ENCODE data around the gene P3H1.
"Not testable (repeated sequence)": the region's sequence is repeated elsewhere in the genome, so short reads cannot be mapped to it uniquely, and the experiment has no call there.

The P3H1 gene, protein sequence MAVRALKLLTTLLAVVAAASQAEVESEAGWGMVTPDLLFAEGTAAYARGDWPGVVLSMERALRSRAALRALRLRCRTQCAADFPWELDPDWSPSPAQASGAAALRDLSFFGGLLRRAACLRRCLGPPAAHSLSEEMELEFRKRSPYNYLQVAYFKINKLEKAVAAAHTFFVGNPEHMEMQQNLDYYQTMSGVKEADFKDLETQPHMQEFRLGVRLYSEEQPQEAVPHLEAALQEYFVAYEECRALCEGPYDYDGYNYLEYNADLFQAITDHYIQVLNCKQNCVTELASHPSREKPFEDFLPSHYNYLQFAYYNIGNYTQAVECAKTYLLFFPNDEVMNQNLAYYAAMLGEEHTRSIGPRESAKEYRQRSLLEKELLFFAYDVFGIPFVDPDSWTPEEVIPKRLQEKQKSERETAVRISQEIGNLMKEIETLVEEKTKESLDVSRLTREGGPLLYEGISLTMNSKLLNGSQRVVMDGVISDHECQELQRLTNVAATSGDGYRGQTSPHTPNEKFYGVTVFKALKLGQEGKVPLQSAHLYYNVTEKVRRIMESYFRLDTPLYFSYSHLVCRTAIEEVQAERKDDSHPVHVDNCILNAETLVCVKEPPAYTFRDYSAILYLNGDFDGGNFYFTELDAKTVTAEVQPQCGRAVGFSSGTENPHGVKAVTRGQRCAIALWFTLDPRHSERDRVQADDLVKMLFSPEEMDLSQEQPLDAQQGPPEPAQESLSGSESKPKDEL

DNA sequence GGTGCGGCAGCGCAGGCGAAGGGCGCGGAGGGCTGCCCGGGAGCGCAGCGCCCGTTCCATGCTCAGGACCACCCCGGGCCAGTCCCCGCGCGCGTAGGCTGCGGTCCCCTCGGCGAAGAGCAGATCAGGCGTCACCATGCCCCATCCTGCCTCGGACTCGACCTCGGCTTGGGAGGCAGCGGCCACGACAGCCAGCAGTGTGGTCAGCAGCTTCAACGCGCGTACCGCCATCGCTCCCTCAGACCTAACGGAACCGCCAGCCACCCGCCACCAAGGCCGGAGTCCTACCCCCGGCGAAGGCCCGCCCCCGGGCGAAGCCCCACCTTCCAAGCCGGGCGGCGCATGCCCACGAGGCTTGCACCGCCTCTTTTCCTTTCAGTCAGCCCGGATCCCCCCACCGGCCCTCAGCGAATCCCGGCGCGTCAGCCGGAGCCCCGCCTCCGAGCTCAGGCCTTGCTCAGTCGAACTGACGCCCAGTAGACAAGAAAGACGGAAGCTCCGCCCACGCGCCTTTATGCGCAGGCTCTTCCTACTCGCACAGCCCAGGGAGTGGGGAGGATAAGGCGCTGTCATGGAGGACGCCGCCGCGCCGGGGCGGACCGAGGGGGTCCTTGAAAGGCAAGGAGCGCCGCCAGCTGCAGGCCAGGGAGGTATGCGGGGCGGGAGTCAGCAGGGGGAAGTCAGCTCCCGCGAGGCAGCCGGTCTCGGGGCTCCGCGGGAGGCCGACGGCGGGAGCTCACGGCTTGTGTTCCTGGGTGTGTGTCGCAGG is at the start of gene P3H1, which contains the start of gene C1orf50:
Gene P3H1 (minus strand): TSS at position 288 of the 769 bp plus-strand sequence. CDS start 57 bp downstream, at position 231.
Gene C1orf50 (plus strand): TSS at position 509 of the 769 bp plus-strand sequence. CDS start 63 bp downstream, at position 572.
- DNase-seq = peak; percentile 98

DNA sequence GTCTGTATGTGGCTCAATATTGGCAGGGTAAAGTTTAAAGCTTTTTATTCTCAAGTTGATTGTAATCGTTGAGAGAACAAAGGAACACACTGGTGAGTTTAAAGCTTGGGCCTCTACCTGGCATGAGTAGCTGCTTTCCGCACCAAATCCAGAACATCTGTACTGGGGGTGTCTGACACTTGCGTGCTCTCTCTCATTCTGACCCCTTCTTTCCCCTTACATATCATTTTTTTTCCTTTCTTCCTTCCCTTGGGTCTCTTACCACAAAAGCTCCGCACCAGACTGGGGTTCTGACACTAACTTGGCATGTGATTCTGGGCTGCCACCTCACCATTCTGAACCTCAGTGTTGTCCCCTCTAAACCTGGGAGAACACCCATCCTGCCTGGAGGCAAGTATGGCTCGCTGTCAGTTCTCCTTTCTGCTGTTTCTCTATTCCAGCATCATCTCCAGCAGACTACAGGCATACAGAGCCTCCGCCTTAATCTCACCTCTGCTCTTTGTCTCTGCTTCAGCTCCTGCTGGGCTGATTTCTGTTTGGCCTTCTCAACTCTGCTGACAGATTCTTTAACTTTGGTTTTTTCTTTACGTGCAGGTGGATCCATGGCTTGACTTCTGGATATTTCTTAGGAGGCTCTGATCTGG is 49.2 kb upstream of the P3H1 start:
- DNase-seq = no peak

DNA sequence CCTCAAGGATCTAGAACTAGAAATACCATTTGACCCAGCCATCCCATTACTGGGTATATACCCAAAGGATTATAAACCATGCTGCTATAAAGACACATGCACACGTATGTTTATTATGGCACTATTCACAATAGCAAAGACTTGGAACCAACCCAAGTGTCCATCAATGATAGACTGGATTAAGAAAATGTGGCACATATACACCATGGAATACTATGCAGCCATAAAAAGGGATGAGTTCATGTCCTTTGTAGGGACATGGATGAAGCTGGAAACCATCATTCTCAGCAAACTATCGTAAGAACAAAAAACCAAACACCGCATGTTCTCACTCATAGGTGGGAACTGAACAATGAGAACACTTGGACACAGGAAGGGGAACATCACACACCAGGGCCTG is 48.0 kb upstream of the P3H1 start:
- DNase-seq = not testable (repeated sequence)

DNA sequence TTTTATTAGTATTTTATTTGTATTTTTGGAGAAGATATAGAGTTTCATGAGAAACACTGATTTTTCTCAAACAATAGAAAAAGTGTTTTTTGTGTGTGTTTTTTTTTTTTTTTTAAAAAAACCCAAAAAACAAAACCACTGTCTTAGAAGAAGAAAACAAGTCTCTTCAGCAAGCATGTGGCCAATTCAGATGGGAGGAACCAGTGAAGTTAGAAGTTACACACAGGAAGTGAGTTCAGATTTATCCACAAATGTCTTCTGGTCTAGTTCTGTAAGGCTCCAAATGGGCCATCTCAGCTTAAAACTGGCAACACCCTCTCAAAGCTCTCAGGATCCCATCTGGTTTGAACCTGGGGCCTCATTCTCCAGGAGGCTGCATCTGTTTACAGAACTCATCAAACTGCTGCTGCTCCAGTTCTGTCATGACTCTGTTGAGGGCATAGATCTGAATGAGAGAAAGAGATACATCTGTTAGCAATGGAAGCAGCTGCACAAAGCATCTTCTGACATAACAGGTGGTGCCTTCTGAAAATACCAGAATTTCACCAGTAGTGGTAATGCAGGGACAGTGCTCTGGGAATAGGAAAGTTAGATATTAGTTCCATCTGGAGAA is 40.3 kb upstream of the P3H1 start:
- no peak for DNase-seq

DNA sequence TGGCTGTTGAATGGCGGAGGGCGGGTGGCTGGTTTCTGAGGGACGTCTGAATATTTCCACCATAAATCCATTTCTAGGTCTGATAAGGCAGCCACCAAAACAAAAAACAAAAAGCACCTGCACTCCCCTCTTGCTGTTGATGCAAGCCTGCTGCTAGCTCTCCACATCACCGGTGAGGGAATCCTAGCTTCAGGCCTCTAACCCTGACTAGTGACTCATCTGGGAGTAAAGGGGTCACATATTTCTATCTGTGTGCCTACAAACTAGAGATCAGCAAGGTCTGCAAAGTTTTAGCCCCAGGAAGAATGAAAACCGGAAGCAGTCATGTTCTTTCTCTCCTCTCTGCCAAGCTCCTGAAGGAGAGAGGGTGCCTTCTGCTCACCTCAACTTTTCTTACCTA is 39.8 kb upstream of the P3H1 start:
- no peak for DNase-seq

DNA sequence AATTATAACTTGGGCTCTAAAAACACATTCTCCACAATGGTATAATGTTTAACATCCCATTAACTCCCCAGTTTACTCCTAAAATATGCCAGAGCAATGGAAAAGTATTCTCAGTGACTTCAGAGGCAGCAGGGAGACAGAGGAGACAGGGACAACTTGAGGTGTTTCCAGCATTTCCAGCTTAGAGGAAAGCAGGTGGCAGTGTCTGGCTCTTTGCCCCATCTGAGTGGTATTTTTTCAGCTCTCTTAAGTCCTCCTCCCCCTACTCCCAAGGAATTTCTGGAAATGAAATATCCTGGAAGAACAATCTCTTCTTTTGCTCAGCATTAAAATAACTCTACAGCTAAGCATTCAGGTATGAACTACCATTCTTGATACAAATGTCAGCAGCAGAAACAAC is 39.3 kb upstream of the P3H1 start:
- no peak for DNase-seq

DNA sequence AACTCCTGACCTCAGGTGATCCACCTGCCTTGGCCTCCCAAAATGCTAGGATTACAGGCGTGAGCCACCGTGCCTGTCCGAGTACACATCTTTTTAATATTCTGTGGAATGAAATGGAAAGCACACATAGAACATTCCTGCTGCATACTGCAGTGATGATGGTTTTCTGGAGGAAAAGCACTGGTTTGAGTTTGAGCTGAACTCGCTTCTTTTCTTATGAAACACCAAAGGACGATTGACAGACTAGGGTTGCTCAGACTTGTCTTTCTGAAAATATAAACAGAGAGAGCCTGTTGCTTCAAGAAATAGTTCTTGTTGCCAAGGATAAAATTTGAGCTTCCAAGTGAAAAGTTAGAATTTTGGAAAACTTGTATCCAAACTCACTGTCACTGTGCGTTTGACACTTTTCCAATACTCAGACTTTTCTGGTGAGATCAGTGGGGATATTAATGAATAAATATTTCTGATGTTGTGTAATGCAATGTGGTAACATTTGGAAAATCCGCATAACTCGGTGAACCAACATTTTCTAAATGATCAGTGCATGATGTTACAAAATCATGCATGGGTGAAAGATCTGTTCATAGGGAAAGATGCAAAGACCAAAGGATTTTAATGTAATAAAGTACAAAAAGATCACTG is 35.1 kb upstream of the P3H1 start:
- DNase-seq = no peak

DNA sequence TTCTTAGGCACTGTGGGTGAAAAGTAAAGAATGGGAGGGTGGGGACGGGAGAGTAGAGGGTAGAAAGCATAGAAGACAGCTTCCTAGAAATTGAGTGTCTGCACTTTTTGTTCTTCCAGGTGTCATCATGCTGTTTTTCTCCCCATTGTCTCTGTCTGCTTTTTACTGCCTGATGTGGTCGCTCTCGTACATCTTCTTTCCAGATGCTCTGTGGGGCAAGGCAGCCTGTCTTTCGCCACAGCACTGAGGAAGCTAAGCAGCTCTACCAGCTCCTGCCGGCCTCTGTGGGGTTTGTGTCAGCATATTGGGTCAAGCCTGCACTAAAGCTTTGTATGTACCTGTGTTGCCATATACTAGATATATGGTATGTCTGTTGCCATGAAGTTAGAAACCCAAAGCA is 31.2 kb upstream of the P3H1 start:
- DNase-seq = no peak

DNA sequence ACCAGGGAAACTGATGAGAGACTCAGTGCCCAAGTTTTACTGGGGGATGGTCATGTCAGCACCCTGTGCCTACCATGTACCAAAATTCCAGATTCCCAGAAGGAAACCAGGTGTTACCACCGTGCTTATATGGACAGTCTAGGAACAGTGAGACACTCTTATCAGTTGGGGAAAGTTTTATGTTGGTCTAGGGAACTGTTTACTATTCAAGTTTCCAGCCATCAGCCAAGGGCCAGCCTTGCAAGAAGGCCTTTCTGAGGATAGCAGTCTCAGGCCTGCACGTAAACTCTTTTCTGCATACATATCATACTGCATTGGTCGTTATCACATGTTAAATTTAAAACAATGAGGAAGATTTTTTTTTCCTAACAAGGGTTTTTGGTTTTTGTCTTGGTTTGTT is 30.6 kb upstream of the P3H1 start:
- DNase-seq = no peak

DNA sequence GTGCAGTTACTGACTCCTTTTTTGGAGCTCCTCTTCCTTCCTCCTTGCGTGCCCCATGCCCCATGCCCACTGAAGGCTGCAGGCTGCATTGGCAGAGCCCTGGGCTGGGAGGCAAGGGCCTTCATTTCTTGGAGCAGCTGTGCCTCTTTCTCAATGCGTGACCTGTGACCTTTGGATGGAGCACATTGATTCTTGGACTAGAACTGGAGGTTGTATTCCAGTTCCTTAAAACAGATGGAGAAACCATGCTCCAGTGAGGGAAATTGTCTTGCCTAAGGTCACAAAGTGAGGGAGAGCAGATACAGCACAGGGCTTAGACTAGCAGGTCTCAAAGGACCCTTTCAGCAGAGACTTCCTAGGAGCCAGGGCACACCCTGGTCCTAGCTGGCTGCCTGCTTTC is 27.0 kb upstream of the P3H1 start:
- no peak for DNase-seq

DNA sequence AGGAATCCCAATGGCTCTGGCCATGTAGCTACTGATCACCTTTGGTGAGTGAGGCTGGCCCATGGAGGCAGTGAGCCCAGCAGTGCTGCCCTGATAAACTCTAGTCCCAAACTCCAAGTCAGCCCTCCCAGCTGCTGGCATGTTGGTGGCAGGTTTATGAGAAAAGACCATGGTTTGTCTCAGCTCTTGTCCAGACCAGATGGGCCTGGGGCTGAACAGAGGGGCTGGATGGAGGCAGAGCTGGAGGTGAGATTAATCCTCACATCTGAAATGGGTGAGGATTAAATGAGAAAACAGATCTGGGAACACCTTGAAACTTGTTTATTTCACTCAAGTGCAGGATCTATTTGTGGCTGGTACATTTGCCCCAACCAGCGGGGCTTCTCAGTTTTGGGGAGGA is 21.2 kb upstream of the P3H1 start:
- no peak for DNase-seq

DNA sequence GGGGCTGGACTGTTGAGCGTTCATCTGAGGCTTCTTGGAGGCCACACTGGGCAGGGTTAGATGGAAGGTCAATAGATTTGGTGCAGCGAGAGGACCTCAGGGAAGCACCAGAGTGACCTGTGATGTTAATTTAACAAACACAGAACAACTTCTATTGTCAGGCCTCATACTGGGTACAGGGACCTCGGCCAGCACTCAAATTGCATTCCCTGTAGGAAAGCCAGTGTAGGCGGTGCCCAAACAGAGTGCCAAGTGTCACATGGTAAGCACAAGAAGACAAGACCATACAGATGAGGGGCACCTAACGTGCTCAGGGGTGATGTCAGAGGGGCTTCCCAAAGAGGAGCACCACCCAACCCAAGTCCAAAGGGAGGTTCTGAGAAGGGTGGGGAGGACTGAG is 19.3 kb upstream of the P3H1 start:
- DNase-seq = no peak

DNA sequence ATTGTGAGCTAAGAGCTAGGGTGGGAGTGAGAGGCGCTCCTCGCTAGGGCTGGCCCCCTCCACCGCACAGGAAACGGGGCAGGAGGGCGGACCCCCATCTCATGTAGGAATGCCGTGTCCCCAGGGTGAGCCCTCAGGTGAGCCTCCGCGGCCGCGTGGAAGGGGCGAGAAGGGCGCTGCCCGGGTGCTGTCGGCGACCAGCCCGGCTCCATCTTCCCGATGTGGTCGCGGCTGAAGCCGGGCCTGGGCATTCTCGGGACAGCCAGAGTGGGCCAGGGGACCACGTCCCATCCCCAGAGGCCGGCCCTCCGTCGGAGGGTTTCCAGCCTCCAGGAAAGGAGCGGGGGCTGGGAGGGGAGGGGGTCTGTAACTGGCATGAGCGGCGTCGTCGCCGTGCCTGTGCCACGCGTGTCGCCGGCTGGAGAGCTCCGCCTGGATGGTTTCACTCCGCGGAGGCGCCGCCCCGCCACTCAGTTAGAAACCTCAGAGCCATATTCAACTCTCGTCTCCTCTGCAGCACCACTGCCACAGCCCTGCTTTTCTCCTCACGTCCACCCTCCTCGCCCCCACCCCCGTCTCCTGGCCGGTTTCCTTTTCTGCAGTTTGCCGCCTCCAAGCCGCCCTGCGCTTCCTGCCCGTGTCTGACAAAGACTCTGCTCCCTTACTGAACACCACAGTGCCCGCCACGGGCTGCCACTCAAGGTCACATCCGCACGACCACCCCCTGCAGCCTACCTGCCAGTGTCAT is 18.3 kb upstream of the P3H1 start, which contains the start of gene TMEM269:
Gene TMEM269 (plus strand): TSS at position 46 of the 748 bp plus-strand sequence. CDS start 4,903 bp downstream, outside the sequence.
- DNase-seq = no peak

DNA sequence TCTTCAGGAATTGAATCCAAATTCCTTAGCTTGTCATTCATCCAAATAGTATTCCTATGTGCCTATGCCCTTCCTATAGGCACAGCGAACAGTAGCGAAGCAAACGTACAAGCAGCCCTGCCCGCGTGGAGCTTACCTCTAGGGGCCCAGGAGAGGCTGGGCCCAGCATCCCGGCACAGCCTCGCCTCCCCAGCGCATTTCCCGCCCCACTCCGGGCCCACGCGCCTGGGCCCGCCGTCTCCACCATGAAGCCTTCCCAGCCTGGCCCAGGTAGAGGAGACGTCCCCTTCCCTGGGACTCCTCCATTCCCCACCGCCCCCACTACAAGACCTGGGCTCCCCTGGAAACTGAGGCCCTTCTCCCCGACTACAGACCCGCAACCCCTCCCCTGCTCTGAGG is 17.7 kb upstream of the P3H1 start:
- no peak for DNase-seq

DNA sequence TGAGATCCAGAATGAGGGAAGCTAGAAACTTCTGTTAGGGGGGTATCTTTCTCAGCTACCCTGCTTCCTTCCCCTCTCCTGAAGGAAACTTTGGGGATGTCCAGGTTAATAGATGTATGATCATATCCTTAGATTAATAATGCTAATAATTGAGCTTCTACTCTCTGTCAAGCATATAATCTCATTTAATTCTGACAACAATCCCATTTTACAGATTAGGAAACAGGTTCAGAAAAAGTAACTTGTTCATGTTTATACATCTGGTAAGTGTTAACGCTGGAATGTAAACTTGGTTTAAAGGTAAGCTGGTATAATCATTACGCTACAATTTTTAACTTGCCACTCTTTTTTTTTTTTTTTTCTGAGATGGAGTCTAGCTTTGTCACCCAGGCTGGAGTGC is 16.3 kb upstream of the P3H1 start:
- no peak for DNase-seq

DNA sequence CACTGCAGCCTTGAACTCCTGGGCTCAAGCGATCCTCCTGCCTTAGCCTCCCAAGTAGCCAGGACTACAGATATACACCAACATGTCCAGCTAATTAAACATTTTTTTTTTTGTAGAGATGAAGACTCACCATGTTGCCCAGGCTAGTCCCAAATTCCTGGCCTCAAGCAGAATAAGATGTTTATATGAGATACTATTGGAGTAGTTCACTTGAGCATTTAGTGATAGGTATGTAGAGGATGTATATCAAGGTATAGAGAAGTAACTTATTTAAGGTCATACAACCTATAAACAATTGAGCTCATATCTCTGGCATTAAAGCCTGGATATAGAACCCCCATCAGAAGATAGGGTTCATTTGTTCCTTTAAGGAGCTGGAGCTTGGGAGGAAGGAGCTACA is 13.3 kb upstream of the P3H1 start:
- no peak for DNase-seq

DNA sequence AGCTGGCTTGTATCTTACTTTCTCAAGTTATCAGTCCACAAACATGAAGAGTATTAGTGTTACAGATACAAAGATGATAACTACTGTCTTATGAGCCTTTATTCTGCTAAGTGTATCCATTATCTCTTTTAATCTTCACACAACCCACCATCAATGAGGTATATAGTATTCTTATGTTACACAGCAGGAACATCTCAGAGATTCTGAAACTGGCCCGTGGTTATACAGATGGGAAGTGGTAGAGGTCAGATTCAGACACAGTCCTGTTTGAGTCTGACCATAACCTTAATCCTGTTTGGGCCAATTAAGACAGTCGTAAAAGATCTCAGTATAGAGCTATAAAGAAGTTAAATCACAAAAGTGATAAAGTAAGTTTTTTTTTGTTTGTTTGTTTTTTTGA is 12.9 kb upstream of the P3H1 start:
- DNase-seq = no peak

DNA sequence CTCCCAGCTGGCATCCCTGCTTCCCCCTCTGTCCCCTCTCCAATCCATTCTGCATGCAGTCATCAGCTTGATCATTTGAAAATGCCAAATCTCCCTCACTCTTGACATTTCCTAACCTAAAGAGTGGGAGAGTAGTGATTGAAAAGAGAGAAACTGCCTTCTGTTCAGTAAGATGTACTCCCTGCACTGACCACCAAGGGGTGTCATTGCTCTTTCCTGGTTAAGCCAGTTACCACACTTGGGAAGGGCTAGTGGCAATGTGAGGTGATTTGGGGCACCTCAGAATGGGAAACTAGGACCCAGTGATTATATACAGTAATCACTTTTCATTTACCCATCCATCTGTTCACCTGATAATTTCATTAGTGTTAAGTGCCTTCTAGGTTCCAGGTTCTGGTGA is 11.0 kb upstream of the P3H1 start:
- DNase-seq = no peak

DNA sequence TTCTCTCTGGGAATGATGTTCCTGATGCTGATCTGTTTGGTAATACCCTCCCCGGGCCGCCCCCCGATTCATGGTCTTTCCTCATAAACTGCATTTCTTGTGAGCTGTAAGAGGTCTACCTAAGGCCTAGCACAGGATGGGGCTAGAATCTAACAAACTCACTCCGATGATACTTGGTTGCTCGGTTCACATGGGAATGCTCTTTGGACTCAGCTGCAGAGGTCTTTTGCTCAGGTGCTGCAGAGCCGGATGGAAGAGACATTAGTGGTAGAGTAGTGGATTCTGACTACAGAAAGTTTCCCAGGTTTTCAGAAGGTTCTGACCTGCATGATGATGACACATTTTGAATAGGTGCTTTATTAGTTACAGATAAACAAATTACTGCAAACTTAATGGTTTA is 9.7 kb upstream of the P3H1 start:
- DNase-seq = no peak

DNA sequence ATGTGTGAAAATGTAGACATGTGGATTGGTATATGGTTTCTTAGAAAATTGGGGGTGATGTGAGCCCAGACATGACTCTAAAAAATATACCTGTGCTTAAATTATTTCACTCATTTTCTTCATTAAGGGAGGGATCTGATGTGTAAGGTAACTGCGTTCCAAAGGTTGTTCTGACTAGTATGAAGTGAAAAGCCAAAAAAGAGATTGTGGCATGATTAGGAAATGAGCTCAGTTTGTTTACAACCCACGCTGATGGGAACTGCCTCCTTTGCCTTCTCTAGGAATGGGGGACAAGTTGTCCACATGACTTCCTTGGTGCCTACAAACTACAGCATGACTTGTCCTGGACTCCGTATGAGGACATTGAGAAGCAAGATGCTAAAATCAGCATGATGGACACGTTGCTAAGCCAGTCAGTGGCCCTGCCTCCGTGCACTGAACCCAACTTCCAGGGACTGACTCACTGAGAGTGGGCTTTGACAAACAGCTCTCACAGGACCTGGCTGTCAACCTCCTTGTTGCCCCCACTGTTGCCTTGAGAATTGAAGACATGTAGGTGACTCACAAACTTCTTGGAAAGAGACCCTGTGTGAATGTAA is 8.2 kb upstream of the P3H1 start:
- DNase-seq = no peak

DNA sequence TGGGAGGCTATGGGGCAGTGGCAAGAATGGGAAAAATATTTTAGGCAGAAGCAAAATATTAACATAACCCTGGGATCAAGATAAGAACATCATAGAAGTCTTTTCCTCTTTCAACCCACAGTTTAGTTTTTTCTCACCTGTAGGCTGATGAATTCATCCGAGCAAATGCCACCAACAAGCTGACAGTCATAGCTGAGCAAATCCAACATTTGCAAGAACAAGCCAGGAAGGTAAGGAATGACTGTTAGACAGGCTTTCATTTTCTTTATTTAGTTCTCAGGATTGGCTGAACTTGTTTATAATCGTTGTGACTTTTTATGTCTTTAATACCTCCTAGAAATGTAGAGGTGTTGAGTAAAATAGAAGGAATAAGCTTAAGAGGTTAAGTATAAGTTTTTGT is 6.6 kb upstream of the P3H1 start:
- no peak for DNase-seq
